ENCODE measurements around the gene RRP9. TPM values are rescaled to one million over a fixed set of nuclear protein-coding genes. Genes with fewer than 3 reads are reported as not detected.
A peak's percentile ranks its signal among the peaks of the same experiment; 100 is the strongest.

RRP9 gene
- total RNA-seq, 1 experiment from 2014 or later: 49.9 TPM

DNA sequence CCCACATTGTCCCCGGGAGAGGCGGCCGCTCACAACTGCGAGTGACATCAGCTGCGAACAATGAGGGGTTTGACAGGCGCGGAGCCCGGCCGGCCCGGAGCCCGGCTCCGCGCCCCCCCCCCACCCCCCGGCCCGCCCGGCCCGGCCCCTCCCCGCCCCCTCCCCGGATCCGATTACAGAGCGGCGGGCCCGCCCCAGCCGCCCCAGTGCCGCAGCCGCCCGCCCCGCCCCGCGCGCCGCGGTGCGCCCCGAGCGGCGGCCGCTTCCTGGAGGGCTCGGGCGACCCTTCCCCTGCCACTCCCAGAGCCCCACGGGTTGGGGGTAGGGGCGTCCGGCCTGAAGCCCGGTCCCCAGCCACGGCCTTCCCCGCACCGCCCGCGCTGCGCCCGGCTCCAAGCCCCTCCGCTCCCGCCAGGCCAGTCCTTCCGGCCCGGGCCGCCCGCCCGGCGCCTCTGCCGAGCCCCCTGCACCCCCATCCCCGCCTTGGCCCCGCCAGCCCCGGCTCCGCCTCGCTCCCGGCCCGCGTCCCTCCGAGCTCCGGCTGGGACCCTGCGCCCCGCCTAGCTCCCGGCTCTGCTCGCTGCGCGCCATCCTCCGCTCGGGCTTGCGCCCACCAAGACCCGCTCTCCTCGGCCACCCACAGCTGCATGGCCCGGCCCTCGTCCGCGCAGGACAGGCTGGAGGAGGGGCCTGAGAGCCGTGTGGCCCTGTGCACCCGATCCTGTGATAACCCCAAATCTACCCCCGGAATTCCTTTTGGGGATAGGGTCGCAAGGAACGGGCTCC is 25.9 kb upstream of the RRP9 start, which contains the start of gene PCBP4:
Gene PCBP4, minus strand, starts transcription at position 71 of the 786 bp plus-strand sequence. CDS start 6,214 bp downstream, outside the sequence.
- DNase-seq (ENCODE audit: low spot score) (peak; percentile 69), ATAC-seq (peak; percentile 40)
- CTCF ChIA-PET: interaction anchor here (1.0 to 6.3 kb wide), 6 partner anchors 15 to 148 kb away, joined by 3 to 43 read pairs (median 10); partner anchors contain the start of genes ACY1, PARP3 and RRP9
- no peak within 1 kb of the TSS; the same call in 1 of the 2 replicates for H3K27ac Mint-ChIP-seq
- H3K36me3 Mint-ChIP-seq: no peaks in the 10 kb centered on the region
- no peaks in the 10 kb centered on the region for H3K9me3 Mint-ChIP-seq
- peaks cover 22% of the 10 kb centered on the region for H3K27me3 Mint-ChIP-seq (ENCODE audit: low read depth)
- H3K4me1 Mint-ChIP-seq: peaks cover 49% of the 10 kb centered on the region
- POLR2A ChIA-PET: interaction anchor here (0.7 to 3.7 kb wide), 9 partner anchors 10 to 1613 kb away, joined by 4 to 23 read pairs (median 5); partner anchors contain the start of genes ACY1, GPR62, PARP3 and RRP9
- peak within 1 kb of the TSS; percentile 81 for H3K4me3 Mint-ChIP-seq
- TF ChIP-seq ZBTB21 (CRISPR knock-in tag; IDR thresholded peaks at IDR 0.05; ENCODE audit: borderline replicate concordance) (peak; percentile 59; the same call in 1 of the 2 replicates), KAT7 (CRISPR knock-in tag; IDR thresholded peaks at IDR 0.05; ENCODE audit: borderline replicate concordance) (no peak), ZNF416 (CRISPR knock-in tag; IDR thresholded peaks at IDR 0.05) (no peak), ESRRA (CRISPR knock-in tag; IDR thresholded peaks at IDR 0.05; ENCODE audit: borderline replicate concordance) (no peak), ZNF232 (CRISPR knock-in tag; IDR thresholded peaks at IDR 0.05) (no peak), NR2C2 (CRISPR knock-in tag; IDR thresholded peaks at IDR 0.05) (no peak), TEAD4 (CRISPR knock-in tag; IDR thresholded peaks at IDR 0.05) (no peak), FOXK1 (CRISPR knock-in tag; IDR thresholded peaks at IDR 0.05) (0 out of 2 replicates have a peak, but pooled peaks have one; percentile 36), JUN (CRISPR knock-in tag; IDR thresholded peaks at IDR 0.05) (no peak), ZNF317 (CRISPR knock-in tag; IDR thresholded peaks at IDR 0.05; ENCODE audit: borderline replicate concordance, low read depth) (no peak), ZNF671 (CRISPR knock-in tag; IDR thresholded peaks at IDR 0.05) (no peak), CBFB (CRISPR knock-in tag; IDR thresholded peaks at IDR 0.05; ENCODE audit: low read depth) (0 out of 2 replicates have a peak, but pooled peaks have one; percentile 64), PRRX2 (CRISPR knock-in tag; IDR thresholded peaks at IDR 0.05) (no peak), GTF2I (CRISPR knock-in tag; conservative IDR thresholded peaks at IDR 0.05) (no peak), TP53 (CRISPR knock-in tag; IDR thresholded peaks at IDR 0.05) (peak; percentile 75; the same call in 1 of the 2 replicates)
- TF ChIP-seq, protein P1, sequence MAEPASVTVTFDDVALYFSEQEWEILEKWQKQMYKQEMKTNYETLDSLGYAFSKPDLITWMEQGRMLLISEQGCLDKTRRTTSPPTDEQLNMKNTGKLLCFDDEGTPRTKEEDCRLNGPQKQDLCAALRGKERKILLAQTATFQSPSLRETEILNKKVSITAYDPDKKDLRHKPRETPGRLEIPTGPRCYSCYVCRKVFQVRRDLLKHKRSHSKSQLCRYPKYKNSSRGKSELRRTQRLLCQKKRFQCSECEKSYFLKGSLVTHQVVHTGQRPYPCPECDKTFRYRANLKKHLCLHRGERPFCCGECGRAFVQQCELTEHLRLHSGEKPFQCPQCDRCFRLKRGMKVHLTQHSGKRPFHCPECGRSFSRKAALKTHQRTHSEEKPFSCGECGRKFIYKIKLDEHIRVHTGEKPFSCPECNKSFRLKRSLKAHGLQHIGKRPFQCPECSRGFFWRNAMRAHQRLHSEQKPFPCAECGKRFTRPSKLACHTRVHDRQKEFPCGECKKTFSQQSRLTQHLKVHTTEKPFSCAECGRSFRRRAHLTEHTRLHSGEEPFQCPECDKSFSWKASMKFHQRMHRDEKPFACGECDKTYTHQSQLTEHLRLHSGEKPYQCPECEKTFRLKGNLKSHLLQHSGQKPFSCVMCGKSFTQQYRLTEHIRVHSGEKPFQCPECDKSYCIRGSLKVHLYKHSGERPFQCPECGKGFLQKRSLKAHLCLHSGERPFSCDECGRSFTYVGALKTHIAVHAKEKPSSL (CRISPR knock-in tag; conservative IDR thresholded peaks at IDR 0.05): 0 out of 2 replicates have a peak, but pooled peaks have one; percentile 55
- TF ChIP-seq, protein P2, sequence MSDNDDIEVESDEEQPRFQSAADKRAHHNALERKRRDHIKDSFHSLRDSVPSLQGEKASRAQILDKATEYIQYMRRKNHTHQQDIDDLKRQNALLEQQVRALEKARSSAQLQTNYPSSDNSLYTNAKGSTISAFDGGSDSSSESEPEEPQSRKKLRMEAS (CRISPR knock-in tag; IDR thresholded peaks at IDR 0.05): peak; percentile 9; the same call in 1 of the 2 replicates
- TF ChIP-seq, protein P3, sequence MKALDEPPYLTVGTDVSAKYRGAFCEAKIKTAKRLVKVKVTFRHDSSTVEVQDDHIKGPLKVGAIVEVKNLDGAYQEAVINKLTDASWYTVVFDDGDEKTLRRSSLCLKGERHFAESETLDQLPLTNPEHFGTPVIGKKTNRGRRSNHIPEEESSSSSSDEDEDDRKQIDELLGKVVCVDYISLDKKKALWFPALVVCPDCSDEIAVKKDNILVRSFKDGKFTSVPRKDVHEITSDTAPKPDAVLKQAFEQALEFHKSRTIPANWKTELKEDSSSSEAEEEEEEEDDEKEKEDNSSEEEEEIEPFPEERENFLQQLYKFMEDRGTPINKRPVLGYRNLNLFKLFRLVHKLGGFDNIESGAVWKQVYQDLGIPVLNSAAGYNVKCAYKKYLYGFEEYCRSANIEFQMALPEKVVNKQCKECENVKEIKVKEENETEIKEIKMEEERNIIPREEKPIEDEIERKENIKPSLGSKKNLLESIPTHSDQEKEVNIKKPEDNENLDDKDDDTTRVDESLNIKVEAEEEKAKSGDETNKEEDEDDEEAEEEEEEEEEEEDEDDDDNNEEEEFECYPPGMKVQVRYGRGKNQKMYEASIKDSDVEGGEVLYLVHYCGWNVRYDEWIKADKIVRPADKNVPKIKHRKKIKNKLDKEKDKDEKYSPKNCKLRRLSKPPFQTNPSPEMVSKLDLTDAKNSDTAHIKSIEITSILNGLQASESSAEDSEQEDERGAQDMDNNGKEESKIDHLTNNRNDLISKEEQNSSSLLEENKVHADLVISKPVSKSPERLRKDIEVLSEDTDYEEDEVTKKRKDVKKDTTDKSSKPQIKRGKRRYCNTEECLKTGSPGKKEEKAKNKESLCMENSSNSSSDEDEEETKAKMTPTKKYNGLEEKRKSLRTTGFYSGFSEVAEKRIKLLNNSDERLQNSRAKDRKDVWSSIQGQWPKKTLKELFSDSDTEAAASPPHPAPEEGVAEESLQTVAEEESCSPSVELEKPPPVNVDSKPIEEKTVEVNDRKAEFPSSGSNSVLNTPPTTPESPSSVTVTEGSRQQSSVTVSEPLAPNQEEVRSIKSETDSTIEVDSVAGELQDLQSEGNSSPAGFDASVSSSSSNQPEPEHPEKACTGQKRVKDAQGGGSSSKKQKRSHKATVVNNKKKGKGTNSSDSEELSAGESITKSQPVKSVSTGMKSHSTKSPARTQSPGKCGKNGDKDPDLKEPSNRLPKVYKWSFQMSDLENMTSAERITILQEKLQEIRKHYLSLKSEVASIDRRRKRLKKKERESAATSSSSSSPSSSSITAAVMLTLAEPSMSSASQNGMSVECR (CRISPR knock-in tag; IDR thresholded peaks at IDR 0.05; ENCODE audit: borderline replicate concordance): 0 out of 2 replicates have a peak, but pooled peaks have one; percentile 39
- TF ChIP-seq, protein P4, sequence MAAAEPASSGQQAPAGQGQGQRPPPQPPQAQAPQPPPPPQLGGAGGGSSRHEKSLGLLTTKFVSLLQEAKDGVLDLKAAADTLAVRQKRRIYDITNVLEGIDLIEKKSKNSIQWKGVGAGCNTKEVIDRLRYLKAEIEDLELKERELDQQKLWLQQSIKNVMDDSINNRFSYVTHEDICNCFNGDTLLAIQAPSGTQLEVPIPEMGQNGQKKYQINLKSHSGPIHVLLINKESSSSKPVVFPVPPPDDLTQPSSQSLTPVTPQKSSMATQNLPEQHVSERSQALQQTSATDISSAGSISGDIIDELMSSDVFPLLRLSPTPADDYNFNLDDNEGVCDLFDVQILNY (CRISPR knock-in tag; IDR thresholded peaks at IDR 0.05): peak; percentile 59; the same call in 1 of the 2 replicates
- TF ChIP-seq, protein P5, sequence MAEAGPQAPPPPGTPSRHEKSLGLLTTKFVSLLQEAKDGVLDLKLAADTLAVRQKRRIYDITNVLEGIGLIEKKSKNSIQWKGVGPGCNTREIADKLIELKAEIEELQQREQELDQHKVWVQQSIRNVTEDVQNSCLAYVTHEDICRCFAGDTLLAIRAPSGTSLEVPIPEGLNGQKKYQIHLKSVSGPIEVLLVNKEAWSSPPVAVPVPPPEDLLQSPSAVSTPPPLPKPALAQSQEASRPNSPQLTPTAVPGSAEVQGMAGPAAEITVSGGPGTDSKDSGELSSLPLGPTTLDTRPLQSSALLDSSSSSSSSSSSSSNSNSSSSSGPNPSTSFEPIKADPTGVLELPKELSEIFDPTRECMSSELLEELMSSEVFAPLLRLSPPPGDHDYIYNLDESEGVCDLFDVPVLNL (CRISPR knock-in tag; IDR thresholded peaks at IDR 0.05; ENCODE audit: borderline replicate concordance, low read depth): 0 out of 2 replicates have a peak, but pooled peaks have one; percentile 31
- TF ChIP-seq, protein P6, sequence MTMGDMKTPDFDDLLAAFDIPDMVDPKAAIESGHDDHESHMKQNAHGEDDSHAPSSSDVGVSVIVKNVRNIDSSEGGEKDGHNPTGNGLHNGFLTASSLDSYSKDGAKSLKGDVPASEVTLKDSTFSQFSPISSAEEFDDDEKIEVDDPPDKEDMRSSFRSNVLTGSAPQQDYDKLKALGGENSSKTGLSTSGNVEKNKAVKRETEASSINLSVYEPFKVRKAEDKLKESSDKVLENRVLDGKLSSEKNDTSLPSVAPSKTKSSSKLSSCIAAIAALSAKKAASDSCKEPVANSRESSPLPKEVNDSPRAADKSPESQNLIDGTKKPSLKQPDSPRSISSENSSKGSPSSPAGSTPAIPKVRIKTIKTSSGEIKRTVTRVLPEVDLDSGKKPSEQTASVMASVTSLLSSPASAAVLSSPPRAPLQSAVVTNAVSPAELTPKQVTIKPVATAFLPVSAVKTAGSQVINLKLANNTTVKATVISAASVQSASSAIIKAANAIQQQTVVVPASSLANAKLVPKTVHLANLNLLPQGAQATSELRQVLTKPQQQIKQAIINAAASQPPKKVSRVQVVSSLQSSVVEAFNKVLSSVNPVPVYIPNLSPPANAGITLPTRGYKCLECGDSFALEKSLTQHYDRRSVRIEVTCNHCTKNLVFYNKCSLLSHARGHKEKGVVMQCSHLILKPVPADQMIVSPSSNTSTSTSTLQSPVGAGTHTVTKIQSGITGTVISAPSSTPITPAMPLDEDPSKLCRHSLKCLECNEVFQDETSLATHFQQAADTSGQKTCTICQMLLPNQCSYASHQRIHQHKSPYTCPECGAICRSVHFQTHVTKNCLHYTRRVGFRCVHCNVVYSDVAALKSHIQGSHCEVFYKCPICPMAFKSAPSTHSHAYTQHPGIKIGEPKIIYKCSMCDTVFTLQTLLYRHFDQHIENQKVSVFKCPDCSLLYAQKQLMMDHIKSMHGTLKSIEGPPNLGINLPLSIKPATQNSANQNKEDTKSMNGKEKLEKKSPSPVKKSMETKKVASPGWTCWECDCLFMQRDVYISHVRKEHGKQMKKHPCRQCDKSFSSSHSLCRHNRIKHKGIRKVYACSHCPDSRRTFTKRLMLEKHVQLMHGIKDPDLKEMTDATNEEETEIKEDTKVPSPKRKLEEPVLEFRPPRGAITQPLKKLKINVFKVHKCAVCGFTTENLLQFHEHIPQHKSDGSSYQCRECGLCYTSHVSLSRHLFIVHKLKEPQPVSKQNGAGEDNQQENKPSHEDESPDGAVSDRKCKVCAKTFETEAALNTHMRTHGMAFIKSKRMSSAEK (CRISPR knock-in tag; IDR thresholded peaks at IDR 0.05; ENCODE audit: borderline replicate concordance): peak; percentile 29; the same call in 1 of the 2 replicates

All from WTC11 (cell line).